AG10803 (cell line): ENCODE results near the gene ZNF683.

Experiments used
- DNase-seq: peaks from one replicate; pipeline ENCODE4 v3.0.0; 2010; ENCODE audit warnings: low read depth
- H3K4me3 ChIP-seq: 2 replicates; pipeline ENCODE4 v1.5.1; 2011; ENCODE audit warnings: mild to moderate bottlenecking, low read length, control low read depth
- TF ChIP-seq, protein P1 (sequence below): conservative IDR thresholded peaks from 2 replicates; pipeline ENCODE4 v1.5.1; 2011; ENCODE audit warnings: mild to moderate bottlenecking, low read length, control low read depth, inconsistent platforms

ZNF683 gene

DNA sequence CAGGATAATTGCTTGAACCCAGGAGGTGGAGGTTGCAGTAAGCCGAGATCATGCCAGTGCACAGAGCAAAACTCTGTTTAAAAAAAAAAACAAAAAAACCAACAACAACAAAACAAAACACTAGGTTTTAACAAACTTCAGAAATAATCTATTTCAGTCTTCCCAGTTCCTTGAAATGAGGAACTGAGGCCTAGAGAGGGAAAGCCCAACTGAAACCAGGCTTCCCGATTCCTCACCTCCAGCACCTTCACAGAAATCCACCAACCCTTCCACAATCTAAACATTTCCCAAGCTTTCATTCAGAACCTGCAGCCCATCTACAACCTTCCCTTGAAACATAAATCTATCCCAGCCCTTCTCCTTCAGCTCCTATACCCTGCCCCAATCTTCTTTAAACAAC is 55.4 kb downstream of the ZNF683 start:
- TF ChIP-seq, protein P1, sequence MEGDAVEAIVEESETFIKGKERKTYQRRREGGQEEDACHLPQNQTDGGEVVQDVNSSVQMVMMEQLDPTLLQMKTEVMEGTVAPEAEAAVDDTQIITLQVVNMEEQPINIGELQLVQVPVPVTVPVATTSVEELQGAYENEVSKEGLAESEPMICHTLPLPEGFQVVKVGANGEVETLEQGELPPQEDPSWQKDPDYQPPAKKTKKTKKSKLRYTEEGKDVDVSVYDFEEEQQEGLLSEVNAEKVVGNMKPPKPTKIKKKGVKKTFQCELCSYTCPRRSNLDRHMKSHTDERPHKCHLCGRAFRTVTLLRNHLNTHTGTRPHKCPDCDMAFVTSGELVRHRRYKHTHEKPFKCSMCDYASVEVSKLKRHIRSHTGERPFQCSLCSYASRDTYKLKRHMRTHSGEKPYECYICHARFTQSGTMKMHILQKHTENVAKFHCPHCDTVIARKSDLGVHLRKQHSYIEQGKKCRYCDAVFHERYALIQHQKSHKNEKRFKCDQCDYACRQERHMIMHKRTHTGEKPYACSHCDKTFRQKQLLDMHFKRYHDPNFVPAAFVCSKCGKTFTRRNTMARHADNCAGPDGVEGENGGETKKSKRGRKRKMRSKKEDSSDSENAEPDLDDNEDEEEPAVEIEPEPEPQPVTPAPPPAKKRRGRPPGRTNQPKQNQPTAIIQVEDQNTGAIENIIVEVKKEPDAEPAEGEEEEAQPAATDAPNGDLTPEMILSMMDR: no peak
- no peak for DNase-seq
- no peak overlapping the region for H3K4me3 ChIP-seq

DNA sequence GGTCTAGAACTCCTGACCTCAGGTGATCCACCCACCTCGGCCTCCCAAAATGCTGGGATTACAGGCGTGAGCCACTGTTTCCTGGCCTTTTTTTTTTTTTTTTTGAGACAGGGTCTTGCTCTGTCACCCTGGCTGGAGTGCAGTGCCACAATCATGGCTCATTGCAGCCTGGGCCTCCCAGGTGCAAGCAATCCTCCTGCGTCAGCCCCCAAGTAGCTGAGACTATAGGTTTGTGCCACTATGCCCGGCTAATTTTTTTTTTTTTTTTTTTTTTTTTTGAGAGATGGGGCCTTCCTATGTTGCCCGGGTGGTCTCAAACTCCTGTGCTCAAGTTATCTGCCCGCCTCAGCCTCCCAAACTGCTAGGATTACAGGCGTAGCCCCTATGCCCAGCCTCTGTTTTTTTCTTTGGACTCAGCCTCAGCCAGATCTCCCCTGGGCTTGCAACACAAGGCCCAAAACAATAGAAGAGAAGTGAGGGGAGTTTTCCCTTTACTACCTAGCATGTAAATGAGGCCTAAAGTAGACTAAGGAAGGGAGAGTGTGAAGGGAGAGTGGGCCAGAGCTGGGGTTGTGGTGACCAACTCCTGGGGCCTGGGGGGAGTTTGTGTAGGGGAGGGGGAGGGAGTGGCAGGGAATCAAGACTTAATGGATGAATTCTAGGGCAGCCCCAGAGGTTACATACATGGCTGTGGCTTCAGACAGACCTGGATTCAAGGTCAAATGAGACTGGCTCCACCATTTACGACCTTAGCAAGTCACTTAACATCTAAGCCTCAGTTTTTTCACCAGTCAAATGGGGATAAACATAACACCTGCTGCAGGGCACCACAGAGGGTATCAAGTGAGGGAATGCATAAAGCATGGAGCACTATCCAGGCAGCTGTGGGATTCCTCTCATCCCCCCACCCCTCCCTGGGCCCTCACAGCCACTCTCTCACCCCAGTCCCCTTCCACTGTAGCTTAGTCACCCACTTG is 56.4 kb downstream of the ZNF683 start:
- no peak overlapping the region for H3K4me3 ChIP-seq
- no peak for DNase-seq
- TF ChIP-seq, protein P1: no peak

DNA sequence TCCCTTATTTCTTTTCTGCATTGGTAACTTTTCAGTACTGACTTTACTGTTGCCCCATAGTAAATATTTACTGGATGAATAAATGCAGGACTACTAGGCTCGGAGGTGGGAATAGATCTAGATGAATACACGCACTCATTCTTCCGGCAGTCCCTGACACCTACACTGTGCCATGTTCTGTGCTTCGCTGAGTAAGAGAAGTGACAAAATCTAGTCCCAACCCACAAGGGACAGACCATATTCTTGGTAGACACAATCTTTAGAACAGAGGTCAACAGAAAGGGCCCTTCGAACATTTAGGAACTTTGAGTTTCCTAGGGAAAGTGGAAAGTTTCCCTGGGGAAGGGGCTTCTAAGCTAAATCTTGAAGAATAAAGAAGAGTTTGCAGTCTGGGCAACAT is 58.0 kb downstream of the ZNF683 start:
- DNase-seq: no peak
- TF ChIP-seq, protein P1: no peak
- H3K4me3 ChIP-seq: no peak overlapping the region
